Posterior cingulate gyrus (tissue), 11 donors: ENCODE results near the gene SLC38A5.
"Not testable (repeated sequence)": the region's sequence is repeated elsewhere in the genome, so short reads cannot be mapped to it uniquely, and the experiment has no call there.

Experiments used
- DNase-seq, 10 donors: peaks; one replicate each; pipeline versions ENCODE4 v3.0.0 to v3.0.0-alpha.2; 2020 to 2021; ENCODE audit warnings: mixed read lengths in 3 of 10
- intact Hi-C: fragments of 100-400 bp; cut with DNase I; formaldehyde crosslinking; loops from one replicate; pipeline ENCODE4 v1.15.1; 2023

The SLC38A5 gene

DNA sequence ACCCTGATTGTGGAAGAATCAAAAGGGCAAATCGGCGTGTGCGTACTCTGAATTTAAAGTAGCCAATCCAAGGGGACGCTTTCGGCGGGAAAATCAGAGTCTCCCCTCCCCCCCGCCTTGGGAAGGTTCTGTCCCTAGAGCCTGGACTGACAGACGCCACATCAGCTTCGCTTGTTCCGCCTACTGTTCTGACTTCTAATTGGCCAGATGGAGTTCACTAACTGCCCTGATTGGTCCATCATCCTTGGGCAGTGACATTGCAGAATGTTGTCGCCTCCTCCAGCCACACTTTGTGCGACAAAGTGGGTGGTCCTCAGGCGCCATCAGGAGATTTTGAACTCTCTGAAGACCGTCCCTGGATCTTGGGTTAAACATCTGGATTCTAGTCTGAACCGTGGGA is 58.2 kb downstream of the SLC38A5 start, which contains the start of gene SSX4B:
SSX4B (minus strand) TSS at position 101 of the 400 bp plus-strand sequence. CDS start 588 bp downstream, outside the sequence.
- DNase-seq, intact Hi-C loops: not testable (repeated sequence)
